GM19395 (cell line): ENCODE data around the gene RAET1E.

Experiments
- ATAC-seq: cut with Tn5 transposase; IDR thresholded peaks from one replicate; pipeline ENCODE4 v1.9.1; 2021; ENCODE audit warnings: mild to moderate bottlenecking, moderate library complexity; ENCODE audit not compliant: unreplicated experiment

Gene RAET1E

DNA sequence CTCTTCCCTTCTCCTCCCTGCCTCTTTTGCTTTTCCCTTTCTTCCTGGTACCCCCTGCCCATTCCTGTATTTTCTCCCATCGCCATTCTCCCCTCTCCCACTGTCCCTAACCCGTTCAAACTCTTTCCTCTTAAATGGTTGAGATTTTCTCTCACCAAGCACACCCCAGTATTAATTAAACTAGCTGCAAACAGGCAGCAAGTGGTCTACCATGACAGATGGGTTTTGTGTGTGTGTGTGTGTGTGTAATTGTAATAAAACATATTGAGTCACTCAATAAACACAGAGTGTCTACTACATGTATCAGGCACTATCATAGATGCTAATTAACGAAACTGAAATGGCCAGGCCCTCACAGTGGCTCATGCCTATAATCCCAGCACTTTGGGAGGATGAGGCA, 6.7 kb downstream of the RAET1E start:
- no peak for ATAC-seq

DNA sequence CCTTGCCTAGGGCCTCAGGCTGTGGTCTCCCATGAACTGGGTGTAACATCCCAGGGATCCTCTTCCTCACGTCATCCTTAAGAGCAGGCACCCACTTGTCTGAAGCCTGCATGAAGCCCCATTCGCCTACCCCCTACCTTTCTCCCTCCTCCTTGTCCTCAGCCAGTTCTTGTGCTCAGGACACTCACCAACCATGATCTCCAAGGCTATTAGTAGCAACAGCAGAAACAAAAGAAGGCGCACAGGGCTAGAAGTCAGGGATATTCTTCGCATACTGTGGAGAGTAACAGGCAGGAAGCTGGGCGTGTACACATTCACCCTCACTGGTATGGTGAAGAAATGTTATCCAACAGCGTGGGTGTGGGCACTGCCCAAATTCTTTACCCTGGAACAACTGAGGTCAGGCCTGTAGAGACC, 7.3 kb downstream of the RAET1E start:
- no peak for ATAC-seq

DNA sequence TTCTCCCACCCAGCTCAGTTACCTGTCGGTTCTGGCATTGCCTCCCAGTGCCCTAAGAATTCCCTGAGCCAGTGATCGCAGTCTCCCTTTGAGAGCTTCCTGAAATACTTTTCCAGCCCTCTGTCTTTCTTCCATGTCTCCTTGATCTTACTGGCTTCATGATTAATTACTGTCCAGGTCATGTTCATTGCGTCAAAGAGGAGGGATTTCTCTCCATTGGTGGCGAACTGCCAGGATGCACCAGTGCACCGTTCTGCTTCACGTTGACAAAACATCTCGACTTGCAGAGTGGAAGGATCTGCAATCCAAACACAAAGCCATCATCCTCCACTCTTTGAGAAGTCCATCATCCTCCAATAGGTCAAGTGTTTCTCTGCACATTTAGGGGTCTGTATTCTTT, 8.6 kb downstream of the RAET1E start:
- ATAC-seq, result no peak

DNA sequence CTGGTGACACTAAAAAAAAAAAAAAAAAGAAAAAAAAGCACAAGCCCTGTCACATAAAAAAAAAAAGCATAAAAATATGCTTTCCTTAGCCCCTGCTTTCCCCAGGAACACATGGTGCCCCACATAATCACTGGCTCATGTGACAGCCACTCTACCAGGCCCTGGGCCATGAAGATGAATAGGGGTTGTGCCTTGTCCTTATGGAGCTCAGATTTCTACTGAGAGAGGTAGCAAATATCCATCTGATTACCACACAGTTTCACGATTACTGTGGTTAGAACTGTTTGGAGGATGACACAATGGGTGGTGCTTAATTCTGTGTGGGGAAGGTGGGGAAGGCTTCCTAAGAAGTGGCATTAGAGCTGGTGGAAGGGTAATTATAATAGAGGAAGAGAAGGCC, 9.3 kb downstream of the RAET1E start:
- ATAC-seq, result no peak

DNA sequence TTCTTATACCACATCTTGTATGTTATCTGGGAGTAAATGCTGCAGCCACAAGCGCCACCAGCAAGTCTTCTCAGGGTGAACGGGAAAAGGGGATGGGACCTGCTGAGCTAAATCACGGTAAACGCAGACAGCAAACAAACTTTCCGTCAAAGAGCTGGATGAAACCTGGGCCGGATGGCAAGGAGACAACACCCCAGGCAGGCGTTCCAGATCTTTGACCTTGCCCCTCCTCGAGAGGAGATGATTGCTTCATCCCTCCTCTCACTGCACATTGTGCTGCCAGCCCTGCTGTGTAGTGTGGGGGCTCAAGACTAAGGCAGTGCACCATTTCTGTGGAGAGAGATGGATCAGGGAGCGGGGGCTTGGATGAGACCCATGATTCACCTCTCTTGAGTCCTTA, 9.8 kb downstream of the RAET1E start:
- no peak for ATAC-seq

DNA sequence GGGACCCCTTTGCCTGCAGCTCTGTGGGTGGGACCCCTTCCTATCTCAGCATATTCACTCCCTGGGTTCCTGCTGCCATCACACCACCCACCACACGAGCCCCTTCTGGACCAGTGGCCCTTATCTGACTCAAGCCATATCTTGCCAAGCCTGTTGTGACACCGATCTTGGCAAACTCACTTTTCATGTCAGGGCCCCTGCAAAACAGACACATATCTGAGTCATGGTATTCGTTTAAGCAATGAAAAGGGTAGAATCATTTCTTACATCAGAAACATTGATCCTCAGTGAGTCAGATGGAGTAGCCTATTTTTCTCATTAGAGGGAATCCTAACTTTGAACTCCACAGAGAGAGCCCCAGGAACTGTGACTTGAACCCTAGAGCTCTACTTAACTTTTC, 10.6 kb downstream of the RAET1E start:
- no peak for ATAC-seq

DNA sequence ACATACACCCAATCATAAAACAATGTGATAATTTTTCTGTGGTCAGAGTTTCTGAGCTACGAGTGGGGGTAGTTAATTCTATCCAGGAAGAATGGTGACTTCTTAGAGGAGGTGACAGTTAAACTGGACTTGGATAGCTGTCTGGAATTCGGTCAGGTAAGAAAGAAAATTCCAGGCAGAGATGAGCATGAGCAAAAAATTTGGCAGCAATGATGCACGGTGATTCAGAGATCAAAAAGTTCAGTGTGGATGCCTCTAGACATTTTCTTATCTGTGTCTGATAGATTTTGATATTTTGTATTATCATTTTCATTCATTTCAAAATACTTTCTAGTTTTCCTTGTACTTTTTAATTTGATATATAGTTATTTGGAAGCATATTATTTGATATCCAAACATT, 12.0 kb downstream of the RAET1E start:
- no peak for ATAC-seq

DNA sequence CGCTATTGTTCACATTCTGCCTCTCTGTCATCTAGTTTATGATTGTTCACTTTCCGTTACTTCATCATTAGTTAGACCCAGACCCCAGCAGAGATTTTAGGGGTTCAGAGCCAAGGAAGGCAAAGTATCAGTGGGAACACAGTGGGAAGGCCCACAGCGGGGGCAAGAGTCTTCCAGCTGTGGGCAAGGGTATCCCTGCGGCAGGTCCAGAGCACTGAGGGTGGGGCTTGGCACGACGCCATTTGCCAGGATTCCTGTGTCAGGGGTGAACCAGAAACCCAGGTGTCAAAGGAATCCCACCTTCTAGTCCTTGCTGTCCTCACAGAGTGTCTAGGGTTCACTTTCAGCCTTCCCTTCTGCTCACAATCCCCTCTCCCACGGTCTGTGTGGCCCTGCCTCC, 13.3 kb downstream of the RAET1E start:
- no peak for ATAC-seq

DNA sequence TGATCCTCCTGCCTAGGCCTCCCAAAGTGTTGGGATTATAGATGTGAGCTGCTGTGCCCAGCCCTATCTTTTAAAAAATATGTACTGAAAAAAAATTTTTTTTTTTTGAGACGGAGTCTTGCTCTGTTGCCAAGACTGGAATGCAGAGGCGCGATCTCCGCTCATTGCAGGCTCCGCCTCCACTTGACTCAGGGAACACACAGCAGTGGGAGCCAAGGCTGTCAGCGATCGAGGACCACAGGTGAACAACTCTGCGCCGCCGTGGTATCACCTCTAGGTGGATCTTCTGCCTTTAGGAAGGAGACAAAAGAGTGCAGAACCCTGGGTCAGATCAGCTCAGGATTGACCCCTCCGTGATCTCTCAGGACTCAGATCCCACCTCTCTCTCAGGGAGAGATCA, 13.7 kb downstream of the RAET1E start:
- ATAC-seq, result no peak

DNA sequence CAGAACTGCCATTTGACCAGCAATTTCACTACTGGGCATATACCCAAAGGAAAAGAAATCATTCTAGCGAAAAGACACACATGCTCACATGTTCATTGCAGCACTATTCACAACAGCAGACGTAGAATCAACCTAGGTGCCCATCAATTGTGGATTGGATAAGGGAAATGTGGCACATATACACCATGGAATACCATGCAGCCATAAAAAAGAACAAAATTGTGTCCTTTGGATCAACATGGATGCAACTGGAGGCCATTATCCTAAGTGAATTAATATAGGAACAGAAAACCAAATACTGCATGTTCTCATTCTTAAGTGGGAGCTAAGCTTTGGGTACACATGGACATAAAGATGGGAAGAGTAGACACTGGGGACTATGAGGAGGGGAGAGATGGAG, 16.1 kb downstream of the RAET1E start:
- ATAC-seq, result no peak

DNA sequence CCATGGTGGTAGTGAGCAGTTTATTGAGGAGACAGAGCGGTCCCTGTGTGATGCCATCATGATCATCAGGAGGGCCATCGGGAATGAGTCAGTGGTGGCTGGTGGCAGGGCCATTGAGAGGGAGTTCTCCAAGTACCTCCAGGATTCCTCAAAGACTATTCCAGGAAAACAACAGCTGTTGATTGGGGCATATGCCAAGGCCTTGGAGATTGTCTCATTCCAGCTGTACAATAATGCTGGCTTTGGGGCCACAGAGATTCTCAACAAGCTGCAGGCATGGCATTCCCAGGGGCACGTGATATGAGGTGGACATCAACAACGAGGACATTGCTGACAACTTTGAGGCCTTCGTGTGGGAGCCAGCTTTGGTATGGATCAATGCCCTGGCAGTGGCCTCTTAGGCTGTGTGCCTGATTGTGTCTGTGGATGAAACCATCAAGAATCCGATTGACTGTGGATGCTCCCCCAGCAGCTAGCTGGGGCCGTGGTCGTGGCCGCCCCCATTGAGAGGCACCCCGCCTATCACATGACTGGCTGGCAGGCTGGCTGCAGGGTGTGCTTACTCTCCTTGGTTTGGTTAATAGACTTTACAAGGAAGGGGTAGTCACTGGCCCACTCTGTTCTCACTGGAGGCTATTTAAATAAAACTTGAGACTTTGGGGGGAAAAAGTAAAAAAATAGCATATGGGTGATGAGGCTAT, 16.7 kb downstream of the RAET1E start:
- no peak for ATAC-seq

DNA sequence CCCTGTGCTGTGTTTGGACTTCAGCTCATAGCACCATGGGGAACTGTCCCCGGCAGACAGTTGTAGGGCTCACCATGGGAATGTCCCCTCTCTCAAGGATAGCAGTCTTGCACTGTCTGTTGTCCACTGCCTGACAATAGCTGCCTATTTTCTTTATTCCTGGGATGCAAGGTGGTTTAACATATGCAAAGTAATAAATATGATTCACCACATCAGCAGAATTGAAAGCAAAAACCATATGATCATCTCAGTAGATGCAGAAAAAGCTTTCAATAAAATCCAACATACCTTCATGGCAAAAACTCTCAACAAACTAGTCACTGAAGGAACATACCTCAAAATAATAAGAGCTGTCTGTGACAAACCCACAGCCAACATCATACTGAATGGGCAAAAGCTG, 20.3 kb downstream of the RAET1E start:
- ATAC-seq, result no peak

DNA sequence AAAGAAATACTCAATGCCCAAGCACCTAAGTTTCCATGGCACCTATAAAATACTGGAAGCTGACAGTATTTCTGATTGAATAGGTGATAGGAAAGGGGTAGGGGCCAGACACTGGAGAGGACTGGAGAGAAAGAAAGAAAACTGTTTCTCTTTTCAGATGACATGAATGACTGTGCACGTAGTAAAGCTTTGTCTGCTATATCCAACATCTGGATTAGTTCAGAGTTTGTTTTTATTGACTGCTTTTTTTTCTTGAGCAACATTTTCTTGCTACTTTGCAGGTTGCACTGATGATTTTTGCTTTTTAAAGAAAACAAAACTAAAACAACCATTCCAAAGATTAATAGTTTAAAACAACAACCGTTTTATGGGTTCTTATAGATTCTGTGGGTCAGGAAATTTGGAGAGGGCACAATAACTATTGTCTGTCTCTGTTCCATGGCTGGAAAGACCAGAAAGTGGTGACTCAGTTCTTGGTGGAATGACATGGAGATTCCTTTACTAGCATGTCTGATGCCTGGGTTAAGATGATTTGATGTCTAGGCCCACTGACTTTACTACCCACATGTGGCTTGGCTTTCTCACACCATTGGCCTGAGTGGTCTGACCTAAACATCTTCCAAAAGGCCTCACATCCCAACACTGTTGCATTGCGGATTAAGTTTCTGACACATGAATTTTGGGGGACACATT, 21.5 kb downstream of the RAET1E start:
- no peak for ATAC-seq

DNA sequence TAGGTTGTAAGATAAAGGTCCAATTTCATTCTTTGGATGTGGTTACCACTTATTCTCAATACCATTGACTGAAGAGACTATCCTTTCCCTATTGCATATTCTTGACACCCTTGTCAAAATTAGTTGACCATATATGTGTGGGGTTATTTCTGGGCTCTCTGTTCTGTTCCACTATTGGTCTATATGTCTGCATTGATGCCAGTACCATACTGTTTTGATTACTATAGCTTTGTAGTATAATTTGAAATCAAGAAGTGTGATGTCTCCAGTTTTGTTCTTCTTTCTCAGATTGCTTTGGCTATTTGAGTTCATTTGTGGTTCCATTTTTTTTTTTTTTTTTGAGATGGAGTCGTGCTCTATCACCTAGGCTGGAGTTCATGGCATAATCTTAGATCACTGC, 25.7 kb downstream of the RAET1E start:
- no peak for ATAC-seq

DNA sequence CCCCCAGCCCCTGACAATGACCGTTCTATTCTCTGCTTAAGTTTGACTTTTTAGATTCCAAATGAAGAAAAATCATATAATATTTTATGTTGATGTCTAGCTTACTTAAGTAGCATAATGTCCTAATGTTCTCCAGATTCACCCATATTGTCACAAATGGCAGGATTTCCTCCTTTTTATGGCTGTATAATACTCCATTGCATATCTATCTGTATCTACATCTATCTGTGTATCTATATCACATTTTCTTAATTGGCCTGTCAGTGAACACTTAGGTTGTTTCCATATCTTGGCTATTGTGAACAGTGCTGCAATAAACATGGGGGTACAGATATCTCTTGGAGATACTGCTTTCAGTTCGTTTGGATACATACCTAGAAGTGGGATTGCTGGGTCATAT, 26.7 kb downstream of the RAET1E start:
- no peak for ATAC-seq

DNA sequence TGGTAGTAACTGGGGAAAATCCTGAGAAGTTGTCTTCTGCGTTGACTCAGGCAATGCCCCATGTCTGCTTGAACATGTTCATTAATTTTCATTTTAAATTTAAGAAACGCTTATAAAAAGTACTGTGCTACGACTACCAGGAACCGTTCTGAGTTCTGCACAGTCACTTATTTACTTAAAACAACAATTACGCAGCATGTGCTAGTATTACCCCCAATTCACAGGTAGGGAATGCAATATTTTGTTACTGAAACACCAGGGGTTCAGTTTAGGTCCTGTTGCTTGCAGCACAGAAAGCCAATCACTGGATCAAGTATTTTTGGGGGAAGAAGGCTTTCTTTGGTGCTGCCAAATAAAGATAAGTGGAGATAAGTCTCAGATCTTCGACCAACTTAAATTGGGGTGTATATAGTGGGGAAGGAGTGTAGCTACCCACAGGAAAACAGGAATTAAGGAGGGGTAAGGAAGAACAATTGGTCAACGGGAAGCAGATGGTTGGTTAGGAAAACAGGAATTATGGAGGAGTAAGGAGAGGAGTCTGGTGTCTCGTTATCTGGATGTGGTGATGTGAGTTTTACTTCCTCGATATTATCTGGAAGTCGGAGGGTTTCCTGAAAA, 28.5 kb downstream of the RAET1E start:
- ATAC-seq, result no peak

DNA sequence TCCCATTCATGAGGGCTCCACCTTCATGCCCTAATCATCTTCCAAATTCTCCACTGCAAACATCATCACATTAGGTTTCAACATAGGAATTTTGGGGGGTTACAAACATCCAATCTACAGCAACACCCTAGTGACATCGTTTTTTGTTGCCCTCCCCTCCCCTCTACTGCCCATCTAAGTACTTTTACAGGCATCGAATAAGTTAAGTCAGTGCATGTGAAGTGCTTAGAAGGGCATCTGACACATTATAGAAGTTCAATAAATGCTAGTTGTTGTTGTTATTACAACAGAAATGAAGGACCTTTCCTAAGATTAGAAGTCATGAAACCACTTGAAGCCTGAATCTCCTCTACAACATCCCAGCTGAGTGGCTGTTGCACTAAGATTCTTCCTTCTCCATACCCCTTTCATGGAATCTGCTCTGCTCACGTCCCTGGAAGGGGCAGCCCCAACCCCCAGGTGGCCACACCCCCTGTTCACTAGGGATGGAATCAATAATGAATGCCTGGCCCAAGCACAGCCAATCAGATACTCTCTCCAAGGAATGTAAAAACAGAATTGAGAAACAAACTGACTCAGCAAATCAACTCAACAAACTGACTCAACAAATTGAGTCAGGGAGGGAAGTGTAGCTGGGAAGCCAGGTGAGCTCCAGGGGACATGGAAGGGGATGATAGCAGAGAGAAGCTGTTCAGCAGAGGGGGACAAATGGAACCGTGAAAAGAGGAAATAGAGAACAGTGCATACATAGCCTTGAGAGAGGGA, 29.9 kb downstream of the RAET1E start:
- ATAC-seq, result no peak

DNA sequence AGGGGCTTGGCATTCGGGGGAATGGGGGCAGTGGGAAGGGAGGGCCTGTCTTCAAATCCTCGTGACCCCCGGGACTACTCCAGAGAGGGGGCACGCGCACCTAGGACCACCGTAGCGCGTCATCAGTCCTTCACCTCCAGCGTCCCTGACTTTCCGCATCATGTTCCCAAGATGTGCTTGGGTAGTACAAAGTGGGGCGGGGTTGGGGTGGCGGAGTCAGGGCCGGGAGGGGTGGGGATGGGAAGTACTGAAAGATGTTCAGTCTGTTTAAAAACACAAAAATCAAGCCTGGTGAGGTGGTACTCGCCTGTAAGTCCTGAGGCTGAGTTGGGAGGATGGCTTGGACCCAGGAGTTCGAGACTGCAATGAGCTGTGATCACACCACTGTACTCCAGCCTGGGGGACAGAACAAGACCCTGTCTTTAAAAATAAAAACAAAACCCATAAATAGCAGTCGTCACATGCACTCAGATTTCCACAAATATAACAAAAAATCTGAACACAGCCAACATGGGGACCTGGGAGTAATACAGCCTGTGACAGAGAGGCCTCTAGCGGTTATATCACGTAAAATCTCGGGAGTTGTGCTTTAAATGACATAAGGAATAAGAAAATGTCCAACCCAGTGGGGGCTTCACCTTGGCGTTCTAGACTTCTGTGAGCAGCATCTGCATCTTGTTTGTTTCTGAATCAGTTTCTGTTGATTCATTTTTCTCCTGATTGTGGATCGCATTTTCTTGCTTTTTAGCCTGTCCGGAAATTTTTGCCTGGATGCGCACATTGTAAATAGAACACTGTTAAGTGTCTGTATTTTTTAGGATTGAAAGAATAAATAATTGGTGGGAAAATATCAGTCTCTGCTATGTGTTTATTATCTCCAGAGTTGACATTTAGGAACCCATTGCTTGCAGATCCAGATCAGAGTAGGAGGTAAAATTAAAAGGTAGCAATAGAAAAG, 33.1 kb downstream of the RAET1E start:
- ATAC-seq, result no peak

DNA sequence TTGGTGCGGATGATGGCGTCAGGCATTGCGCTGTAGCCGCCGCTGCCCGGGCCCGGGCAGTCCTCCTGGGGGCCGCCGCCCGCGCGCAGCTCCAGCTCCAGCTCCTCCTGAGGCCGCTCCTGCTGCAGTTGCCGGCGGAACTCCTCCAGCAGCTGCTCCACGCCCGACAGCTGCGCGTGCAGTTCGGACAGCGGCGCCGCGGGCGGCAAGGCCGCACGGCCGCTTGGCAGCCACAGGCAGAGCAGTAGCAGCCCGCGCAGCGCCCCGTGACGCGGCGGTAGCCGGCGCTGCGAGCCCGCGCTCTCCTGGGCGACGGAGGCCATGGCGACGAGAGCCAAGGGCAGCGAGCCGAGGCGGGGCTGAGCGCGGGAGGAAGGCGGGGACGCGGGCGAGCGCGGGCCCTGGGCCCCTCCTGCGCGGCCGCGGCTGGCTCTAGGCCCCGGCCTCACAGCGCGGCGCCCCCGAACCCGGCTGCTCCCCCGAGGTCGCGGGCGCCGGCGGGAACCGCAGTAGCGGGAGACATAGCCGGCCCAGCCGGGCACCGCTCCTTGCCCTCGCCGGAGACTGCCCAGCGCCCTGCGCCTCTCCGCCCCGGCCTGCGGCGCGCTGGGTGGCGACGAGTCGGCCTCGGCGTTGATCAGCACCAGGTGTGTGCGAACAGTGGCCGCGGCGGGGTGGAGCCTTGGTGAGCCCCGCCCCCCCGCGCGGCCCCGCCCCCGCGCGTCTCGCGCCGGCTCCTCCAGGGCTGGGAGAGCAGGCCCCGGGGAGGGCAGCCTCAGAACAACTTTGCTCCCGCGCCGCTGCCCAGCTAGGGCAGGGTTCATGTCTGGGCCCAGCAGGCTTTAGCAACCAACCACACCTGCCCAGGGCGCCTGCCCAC, 34.0 kb downstream of the RAET1E start, which contains the start of gene LRP11:
Gene LRP11, minus strand, starts transcription at position 662 of the 880 bp plus-strand sequence. Its CDS starts 339 bp downstream, at position 323.
- ATAC-seq, result peak; percentile 89
